ENCODE results near the gene TMEM204. TPM values are rescaled to one million over a fixed set of nuclear protein-coding genes. Genes with fewer than 3 reads are reported as not detected.

The TMEM204 gene
- polyA plus RNA-seq, 1 of the 3 experiments (the other 2 are of a cell fraction) = 2.3 TPM

GRCh38 chr16:1561836-1562235, 28.4 kb downstream of the TMEM204 start:
- no peaks in the 10 kb centered on the region for H3K79me2 ChIP-seq (ENCODE audit: insufficient read depth)
- H3K36me3 ChIP-seq (replicated peaks in 1 of 2; ENCODE audit: control insufficient read depth in 1 of 2, insufficient read depth in 2 of 2, low read length in 1 of 2) = peaks cover 18 to 53% of the 10 kb centered on the region in 2 experiments
- no peaks in the 10 kb centered on the region for H3K27me3 ChIP-seq (ENCODE audit: insufficient read depth)
- no peak for DNase-seq
- H4K20me1 ChIP-seq (ENCODE audit: insufficient read depth) = no peaks in the 10 kb centered on the region
- TF ChIP-seq ELF1 (IDR thresholded peaks at IDR 0.05) (no peak), TEAD4 (IDR thresholded peaks at IDR 0.05; ENCODE audit: borderline replicate concordance, insufficient read depth) (no peak), MEF2A (IDR thresholded peaks at IDR 0.05; ENCODE audit: borderline replicate concordance, low read depth) (no peak), CHD2 (IDR thresholded peaks at IDR 0.05; ENCODE audit: low read length, partially characterized antibody) (no peak), NFIC (IDR thresholded peaks at IDR 0.05; ENCODE audit: borderline replicate concordance) (no peak), MXI1 (IDR thresholded peaks at IDR 0.05; ENCODE audit: low read depth, low read length) (no peak), TAF1 (IDR thresholded peaks at IDR 0.05; ENCODE audit: borderline replicate concordance, low read depth, low read length) (no peak), RAD21 (IDR thresholded peaks at IDR 0.05; ENCODE audit: low read length) (no peak), POLR2AphosphoS5 (IDR thresholded peaks at IDR 0.05; ENCODE audit: low read depth, low read length) (no peak), EP300 (IDR thresholded peaks at IDR 0.05; ENCODE audit: borderline replicate concordance in 1 of 2, low read depth in 1 of 2, low read length in 1 of 2) (no peak), RXRA (IDR thresholded peaks at IDR 0.05; ENCODE audit: borderline replicate concordance, low read depth) (no peak), TCF12 (IDR thresholded peaks at IDR 0.05) (no peak), IRF3 (IDR thresholded peaks at IDR 0.05; ENCODE audit: low read depth, low read length) (no peak), MAX (IDR thresholded peaks at IDR 0.05; ENCODE audit: low read depth) (no peak), GABPA (IDR thresholded peaks at IDR 0.05; ENCODE audit: low read depth) (no peak), FOSL2 (IDR thresholded peaks at IDR 0.05; ENCODE audit: borderline replicate concordance, low read depth) (no peak)
- TF ChIP-seq, protein P1, sequence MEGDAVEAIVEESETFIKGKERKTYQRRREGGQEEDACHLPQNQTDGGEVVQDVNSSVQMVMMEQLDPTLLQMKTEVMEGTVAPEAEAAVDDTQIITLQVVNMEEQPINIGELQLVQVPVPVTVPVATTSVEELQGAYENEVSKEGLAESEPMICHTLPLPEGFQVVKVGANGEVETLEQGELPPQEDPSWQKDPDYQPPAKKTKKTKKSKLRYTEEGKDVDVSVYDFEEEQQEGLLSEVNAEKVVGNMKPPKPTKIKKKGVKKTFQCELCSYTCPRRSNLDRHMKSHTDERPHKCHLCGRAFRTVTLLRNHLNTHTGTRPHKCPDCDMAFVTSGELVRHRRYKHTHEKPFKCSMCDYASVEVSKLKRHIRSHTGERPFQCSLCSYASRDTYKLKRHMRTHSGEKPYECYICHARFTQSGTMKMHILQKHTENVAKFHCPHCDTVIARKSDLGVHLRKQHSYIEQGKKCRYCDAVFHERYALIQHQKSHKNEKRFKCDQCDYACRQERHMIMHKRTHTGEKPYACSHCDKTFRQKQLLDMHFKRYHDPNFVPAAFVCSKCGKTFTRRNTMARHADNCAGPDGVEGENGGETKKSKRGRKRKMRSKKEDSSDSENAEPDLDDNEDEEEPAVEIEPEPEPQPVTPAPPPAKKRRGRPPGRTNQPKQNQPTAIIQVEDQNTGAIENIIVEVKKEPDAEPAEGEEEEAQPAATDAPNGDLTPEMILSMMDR (IDR thresholded peaks at IDR 0.05) = no peak
- TF ChIP-seq, protein P2, sequence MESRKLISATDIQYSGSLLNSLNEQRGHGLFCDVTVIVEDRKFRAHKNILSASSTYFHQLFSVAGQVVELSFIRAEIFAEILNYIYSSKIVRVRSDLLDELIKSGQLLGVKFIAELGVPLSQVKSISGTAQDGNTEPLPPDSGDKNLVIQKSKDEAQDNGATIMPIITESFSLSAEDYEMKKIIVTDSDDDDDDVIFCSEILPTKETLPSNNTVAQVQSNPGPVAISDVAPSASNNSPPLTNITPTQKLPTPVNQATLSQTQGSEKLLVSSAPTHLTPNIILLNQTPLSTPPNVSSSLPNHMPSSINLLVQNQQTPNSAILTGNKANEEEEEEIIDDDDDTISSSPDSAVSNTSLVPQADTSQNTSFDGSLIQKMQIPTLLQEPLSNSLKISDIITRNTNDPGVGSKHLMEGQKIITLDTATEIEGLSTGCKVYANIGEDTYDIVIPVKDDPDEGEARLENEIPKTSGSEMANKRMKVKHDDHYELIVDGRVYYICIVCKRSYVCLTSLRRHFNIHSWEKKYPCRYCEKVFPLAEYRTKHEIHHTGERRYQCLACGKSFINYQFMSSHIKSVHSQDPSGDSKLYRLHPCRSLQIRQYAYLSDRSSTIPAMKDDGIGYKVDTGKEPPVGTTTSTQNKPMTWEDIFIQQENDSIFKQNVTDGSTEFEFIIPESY (IDR thresholded peaks at IDR 0.05; ENCODE audit: borderline replicate concordance, low read depth) = no peak
- TF ChIP-seq, protein P3, sequence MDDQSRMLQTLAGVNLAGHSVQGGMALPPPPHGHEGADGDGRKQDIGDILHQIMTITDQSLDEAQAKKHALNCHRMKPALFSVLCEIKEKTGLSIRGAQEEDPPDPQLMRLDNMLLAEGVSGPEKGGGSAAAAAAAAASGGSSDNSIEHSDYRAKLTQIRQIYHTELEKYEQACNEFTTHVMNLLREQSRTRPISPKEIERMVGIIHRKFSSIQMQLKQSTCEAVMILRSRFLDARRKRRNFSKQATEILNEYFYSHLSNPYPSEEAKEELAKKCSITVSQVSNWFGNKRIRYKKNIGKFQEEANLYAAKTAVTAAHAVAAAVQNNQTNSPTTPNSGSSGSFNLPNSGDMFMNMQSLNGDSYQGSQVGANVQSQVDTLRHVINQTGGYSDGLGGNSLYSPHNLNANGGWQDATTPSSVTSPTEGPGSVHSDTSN (IDR thresholded peaks at IDR 0.05) = no peak
- H3K4me1 ChIP-seq (ENCODE audit: control insufficient read depth in 1 of 2, insufficient read depth in 2 of 2, low read depth in 1 of 2, low read length in 1 of 2) = no peaks in the 10 kb centered on the region
- no peak overlapping the region for H3K4me2 ChIP-seq
- no peak overlapping the region for H3K9ac ChIP-seq
- POLR2A ChIA-PET = no interaction called here
- no peak overlapping the region for H3K27ac ChIP-seq (ENCODE audit: low read depth in 2 of 2, low read length in 1 of 2)
- no peak overlapping the region for H3K4me3 ChIP-seq (ENCODE audit: low read depth in 2 of 2, low read length in 1 of 2)
- no peak overlapping the region for H2AFZ ChIP-seq (ENCODE audit: low read depth)
- H3F3A ChIP-seq (replicated peaks; ENCODE audit: insufficient read depth) = no peaks in the 10 kb centered on the region
- H3K9me3 ChIP-seq = no peaks in the 10 kb centered on the region
- WGBS (ENCODE audit: low lambda C conversion rate) = 95% methylated on average over 14 of the region's 14 CpGs
- CTCF ChIA-PET = no interaction called here
- no peaks in the 10 kb centered on the region for H3K9me2 ChIP-seq
